Bronchial epithelial cell (primary cell): Measurements from ENCODE around the gene VDR. TPM values are rescaled to one million over a fixed set of nuclear protein-coding genes. Genes with fewer than 3 reads are reported as not detected.

Source experiments
- DNase-seq: peaks from one replicate; pipeline ENCODE4 v3.0.0-alpha.2; 2010; ENCODE audit warnings: low read depth
- FAIRE-seq: peaks from 2 replicates; lab custom pipeline; 2011; peaks lifted over from hg19 to GRCh38; lab: Jason Lieb, UNC
- H3K27me3 ChIP-seq: 2 replicates; pipeline ENCODE4 v1.5.1; 2011; ENCODE audit warnings: low read length; ENCODE audit not compliant: control insufficient read depth, insufficient read depth
- H3K36me3 ChIP-seq: 2 replicates; pipeline ENCODE4 v1.5.1; 2011; ENCODE audit warnings: low read length; ENCODE audit not compliant: control insufficient read depth, insufficient read depth
- H3K4me3 ChIP-seq: 2 replicates; pipeline ENCODE4 v1.5.1; 2011; ENCODE audit warnings: mild to moderate bottlenecking, low read depth, low read length, control low read depth
- CTCF ChIP-seq: IDR thresholded peaks from 2 replicates; pipeline ENCODE4 v1.5.1; 2011; ENCODE audit warnings: mild to moderate bottlenecking, moderate library complexity, low read length, control low read depth, inconsistent platforms; ENCODE audit not compliant: insufficient read depth, severe bottlenecking
- total RNA-seq: library from RNA; depleted of rRNA; stranded (reverse); fragments of >200 nt; gene quantifications from 2 replicates; pipeline ENCODE4 v1.2.1, GENCODE V29; 2014

VDR gene
- total RNA-seq, 1 donor from 2014 or later, result 3.4 TPM

GRCh38 chr12:47821346-47821706 is 83.5 kb downstream of the VDR start:
- no peaks in the 10 kb centered on the region for H3K27me3 ChIP-seq
- FAIRE-seq (no peak), DNase-seq (no peak)
- TF ChIP-seq CTCF, result no peak
- no peaks in the 10 kb centered on the region for H3K36me3 ChIP-seq
- no peak overlapping the region for H3K4me3 ChIP-seq

- DNase-seq (peak; percentile 79), FAIRE-seq (no peak)
- Histone ChIP-seq H3K36me3 (no peaks in the 10 kb centered on the region), H3K4me3 (peak overlapping the region; percentile 80), H3K27me3 (no peaks in the 10 kb centered on the region)
- TF ChIP-seq CTCF, result no peak
Measured at GRCh38 chr12:47820631-47821345, 84.0 kb downstream of the VDR start.

GRCh38 chr12:47819896-47820630 is 84.7 kb downstream of the VDR start, which contains the start of gene HDAC7:
Gene HDAC7, minus strand, starts transcription at chr12:47819903. Its CDS starts 118 bp downstream, at chr12:47819785.
- Histone ChIP-seq H3K4me3 (peak within 1 kb of the TSS; percentile 80), H3K36me3 (no peaks in the 10 kb centered on the region), H3K27me3 (no peaks in the 10 kb centered on the region)
- TF ChIP-seq CTCF, result no peak
- FAIRE-seq (no peak), DNase-seq (peak; percentile 63)

GRCh38 chr12:47819138-47819895 is 85.5 kb downstream of the VDR start:
- H3K36me3 ChIP-seq, result peaks cover 2% of the 10 kb centered on the region
- DNase-seq (no peak), FAIRE-seq (no peak)
- H3K27me3 ChIP-seq, result no peaks in the 10 kb centered on the region
- peak overlapping the region; percentile 80 for H3K4me3 ChIP-seq
- TF ChIP-seq CTCF, result peak; percentile 19

- peak overlapping the region; percentile 80 for H3K4me3 ChIP-seq
- no peak for TF ChIP-seq CTCF
- H3K27me3 ChIP-seq, result no peaks in the 10 kb centered on the region
- peaks cover 2% of the 10 kb centered on the region for H3K36me3 ChIP-seq
- DNase-seq, result no peak
- no peak for FAIRE-seq
Measured at GRCh38 chr12:47818467-47819137, 86.2 kb downstream of the VDR start.
